NK-92 treated with Interleukin-12 subunit alpha and Interleukin-12 subunit beta, amount 100 ng/mL, for 24 hours (cell line): ENCODE data around the gene TEX29.

Experiments used
- DNase-seq: peaks from one replicate; lab custom pipeline; 2025; lab: John Stamatoyannopoulos, UW

TEX29 gene

DNA sequence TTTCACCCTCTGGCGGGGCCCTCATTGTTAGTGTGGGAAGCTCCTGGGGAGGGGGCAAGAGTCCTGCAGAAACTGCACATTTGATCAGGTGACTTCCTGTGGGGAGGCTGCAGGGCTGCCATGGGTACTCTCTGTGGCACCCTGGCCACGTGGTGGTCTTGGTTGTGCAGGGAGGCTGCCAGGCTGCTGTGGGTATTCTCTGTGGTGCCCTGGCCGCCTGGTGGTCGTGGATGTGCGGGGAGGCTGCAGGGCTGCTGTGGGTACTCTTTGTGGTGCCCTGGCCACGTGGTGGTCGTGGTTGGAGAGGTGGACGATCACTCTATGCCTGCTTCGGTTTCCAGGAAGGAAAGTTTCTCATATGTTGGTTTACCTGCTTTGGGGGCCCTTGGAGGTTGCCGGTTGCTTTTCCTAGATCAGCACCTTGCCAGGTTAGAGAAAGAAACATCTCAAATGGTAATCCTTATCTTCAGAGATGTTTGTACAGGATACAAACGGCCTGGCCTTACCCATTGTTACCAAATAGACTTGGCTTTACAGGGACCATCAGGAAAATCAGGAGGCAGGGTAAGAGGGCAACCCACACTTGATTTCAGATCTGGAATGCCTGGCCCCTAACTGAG is 22.9 kb downstream of the TEX29 start:
- no peak for DNase-seq

GRCh38 chr13:111344471-111345191 is 24.2 kb downstream of the TEX29 start:
- no peak for DNase-seq

DNA sequence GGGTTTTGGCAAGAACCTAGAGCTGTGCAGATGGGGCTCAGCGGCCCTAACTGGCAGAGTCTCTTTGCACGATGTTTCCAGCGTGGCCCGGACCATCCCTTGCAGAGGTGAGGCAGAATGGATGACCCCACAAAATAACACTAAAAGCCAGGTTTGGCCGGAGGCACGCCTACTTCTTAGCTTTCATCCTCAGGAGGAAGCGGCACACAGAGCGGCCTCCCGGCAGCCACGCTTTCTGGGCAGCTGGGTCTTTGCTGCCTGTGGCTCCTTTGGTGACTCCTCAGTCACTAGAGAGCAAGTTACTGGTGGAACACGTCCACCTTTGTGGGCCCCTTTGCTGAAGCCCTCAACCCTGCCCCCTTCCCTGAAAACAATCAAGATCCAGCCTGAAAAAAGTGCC is 25.2 kb downstream of the TEX29 start:
- no peak for DNase-seq

- no peak for DNase-seq
Observed at GRCh38 chr13:111346101-111346680, 25.7 kb downstream of the TEX29 start.

DNA sequence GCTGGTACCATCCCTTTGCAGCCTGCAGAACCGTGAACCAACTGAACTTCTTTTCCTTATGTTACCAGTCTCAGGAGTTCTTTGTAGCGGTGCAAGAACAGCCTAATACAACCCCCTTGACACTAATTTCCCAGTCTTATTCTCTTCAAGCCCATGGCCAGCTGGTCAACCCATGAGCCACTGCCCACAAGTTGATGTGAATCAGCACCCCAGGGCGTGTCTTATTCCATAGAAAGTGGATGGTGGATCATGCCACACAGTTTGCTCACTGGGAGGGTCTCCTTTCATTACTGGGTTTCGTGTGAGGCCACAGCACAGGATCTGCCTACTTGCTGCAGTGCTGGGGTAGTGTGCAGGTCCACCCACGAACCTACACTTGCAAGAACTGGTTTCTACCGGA is 27.0 kb downstream of the TEX29 start:
- no peak for DNase-seq

DNA sequence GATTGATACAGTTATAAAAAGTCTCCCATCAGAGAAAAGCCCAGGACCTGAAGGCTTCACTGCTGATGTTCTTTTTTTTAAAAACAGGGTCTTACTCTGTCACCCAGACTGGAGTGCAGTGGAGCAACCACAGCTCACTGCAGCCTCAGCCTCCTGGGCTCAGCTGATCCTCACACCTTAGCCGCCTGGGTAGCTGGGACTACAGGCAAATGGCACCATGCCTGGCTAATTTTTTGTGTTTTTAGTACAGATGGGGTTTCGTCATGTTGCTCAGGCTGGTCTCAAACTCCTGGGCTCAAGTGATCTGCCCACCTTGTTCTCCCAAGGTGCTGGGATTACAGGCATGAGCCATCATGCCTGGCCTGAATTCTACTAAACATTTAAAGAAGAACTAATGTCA is 33.1 kb downstream of the TEX29 start:
- DNase-seq = no peak

GRCh38 chr13:111354789-111355188 is 34.3 kb downstream of the TEX29 start:
- DNase-seq = no peak

- DNase-seq = no peak
Observed at GRCh38 chr13:111356795-111357194, 36.4 kb downstream of the TEX29 start.

DNA sequence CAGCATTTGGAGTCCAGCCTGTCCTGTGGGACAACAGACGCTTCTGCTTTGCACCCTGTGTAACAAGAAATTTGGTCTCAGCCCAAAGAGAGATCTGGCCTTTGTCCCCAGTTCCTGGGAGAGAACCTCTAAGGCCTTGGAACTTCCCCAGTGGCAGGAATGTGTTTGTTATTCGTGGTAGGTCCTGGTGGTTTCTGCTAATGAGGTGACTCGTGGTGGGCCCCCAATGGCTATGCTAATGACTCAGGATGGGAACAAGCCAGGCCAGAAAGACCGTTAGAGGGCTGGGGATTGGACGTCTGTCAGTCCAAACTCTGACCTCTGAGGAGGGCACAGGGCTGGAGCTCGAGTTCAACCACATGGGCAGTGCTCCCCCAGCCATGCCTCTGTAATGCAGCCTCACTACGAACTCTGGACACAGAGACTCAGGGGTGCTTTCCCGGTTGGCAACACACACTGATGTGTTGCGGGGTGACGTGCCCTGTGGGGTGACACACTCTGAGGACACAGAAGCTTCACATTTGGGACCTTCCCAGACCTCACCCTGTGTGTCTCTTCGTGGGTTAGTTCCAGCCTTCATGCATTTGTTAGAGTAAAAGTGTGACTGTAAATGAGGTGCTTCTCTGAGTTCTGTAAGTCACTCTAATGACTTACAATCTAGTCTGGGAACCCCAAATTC is 38.9 kb downstream of the TEX29 start:
- no peak for DNase-seq

DNA sequence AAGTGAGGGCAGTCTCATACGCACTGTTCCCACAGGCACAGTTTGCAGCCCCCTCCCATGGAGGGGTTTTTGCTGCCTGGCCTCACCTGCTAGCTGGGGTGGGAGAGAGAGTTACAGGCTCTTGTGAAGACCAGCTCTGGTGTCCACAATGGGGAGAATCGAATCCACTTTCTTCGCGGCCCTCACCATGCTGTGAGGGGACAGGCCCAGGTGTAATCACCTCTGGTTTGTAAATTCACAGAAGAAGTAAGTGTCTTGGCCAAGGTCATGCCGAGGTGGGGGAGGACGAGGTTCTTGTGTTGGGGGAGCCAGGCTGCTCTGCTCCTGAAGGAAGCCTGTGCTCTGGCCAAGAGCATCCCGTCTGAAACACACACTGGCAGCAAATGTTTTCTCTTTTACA is 39.5 kb downstream of the TEX29 start:
- no peak for DNase-seq

DNA sequence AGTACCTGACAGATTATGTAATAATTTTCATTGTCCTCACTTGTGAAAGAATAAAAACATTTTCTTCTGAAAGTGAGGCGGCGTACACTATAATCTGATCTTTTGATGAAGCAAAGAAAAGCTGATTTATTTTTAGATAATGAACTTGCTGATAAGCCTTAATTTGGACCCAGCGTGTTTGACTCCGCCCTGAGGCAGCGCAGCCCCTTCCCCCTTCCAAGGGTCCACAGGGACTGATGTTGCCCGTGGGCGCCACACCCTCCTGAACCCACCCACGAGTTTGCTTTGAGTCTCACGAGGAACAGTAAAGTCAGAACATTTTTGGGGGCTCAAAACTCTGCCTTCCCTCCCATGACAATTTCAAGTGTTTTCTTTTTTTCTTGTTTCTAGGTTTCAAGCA is 40.0 kb downstream of the TEX29 start:
- DNase-seq = no peak

- no peak for DNase-seq
Observed at GRCh38 chr13:111361046-111361872, 40.8 kb downstream of the TEX29 start.

GRCh38 chr13:111361873-111362648 is 41.6 kb downstream of the TEX29 start:
- no peak for DNase-seq

- no peak for DNase-seq
Observed at GRCh38 chr13:111363121-111363520, 42.7 kb downstream of the TEX29 start.

GRCh38 chr13:111363591-111363990 is 43.1 kb downstream of the TEX29 start:
- DNase-seq = no peak

GRCh38 chr13:111365149-111366005 is 44.9 kb downstream of the TEX29 start:
- no peak for DNase-seq

DNA sequence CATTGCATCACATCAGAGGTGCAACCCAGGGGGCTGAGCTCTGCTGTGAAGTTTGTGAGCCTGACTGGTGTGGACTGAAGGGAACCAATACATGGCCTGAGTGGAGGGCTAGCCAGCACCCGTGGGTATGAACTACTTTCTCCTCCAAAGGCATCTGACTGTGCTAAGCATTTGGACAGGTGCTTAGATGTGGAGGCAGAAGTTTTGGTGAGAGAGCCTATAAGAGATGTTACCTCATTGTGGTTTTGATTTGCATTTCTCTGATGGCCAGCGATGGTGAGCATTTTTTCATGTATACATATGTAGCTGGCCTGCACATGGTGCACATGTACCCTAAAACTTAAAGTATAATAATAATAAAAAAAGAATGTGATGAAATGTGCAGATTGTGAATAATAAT is 46.9 kb downstream of the TEX29 start:
- no peak for DNase-seq

- DNase-seq = no peak
Observed at GRCh38 chr13:111368091-111368490, 47.6 kb downstream of the TEX29 start.

GRCh38 chr13:111370147-111370546 is 49.7 kb downstream of the TEX29 start:
- no peak for DNase-seq
